Ascending aorta (tissue), 2 donors: Measurements from ENCODE around the gene PRKAR1B. TPM values are rescaled to one million over a fixed set of nuclear protein-coding genes. Genes with fewer than 3 reads are reported as not detected.
A peak's percentile ranks its signal among the peaks of the same experiment; 100 is the strongest.

ENCODE experiments used
- DNase-seq, 2 donors: peaks; one replicate each; pipeline ENCODE4 v3.0.0-alpha.2; 2019; ENCODE audit warnings: low spot score in 2 of 2
- H3K27ac ChIP-seq, 2 donors: fragments of 200-600 bp; sonication (generic); one replicate each; pipeline ENCODE4 v1.5.1; 2016 to 2017; ENCODE audit warnings: mild to moderate bottlenecking in 1 of 2
- H3K27me3 ChIP-seq: fragments of 200-600 bp; sonication (generic); one replicate; pipeline ENCODE4 v1.5.1; 2017
- H3K36me3 ChIP-seq, 2 donors: fragments of 200-600 bp; sonication (generic); one replicate each; pipeline ENCODE4 v1.5.1; 2016
- H3K4me1 ChIP-seq, 2 donors: fragments of 200-600 bp; sonication (generic); one replicate each; pipeline ENCODE4 v1.5.1; 2016 to 2017; ENCODE audit warnings: mild to moderate bottlenecking in 1 of 2
- H3K4me3 ChIP-seq, 2 donors: fragments of 200-600 bp; sonication (generic); one replicate each; pipeline ENCODE4 v1.5.1; 2016 to 2017; ENCODE audit warnings: mild to moderate bottlenecking in 1 of 2
- H3K9me3 ChIP-seq, 2 donors: fragments of 200-600 bp; sonication (generic); one replicate each; pipeline ENCODE4 v1.5.1; 2016
- intact Hi-C: fragments of 100-400 bp; cut with DNase I; formaldehyde crosslinking; loops from one replicate; pipeline ENCODE4 v1.15.1; 2023
- total RNA-seq: library from RNA; depleted of rRNA; stranded (reverse); fragments of >200 nt; gene quantifications from one replicate; pipeline ENCODE4 v1.1.0, GENCODE V29; 2016
- TF ChIP-seq, protein P1 (sequence below), 3 experiments: fragments of 200-600 bp in 2 of 3; fragments of 450-650 bp in 1 of 3; sonication (generic) in 2 of 3; IDR thresholded peaks; one replicate each; pipeline ENCODE4 v1.5.1; 2016 to 2019; ENCODE audit warnings: antibody characterized with exemption in 3 of 3, mild to moderate bottlenecking in 1 of 3, moderate library complexity in 1 of 3

PRKAR1B gene
- total RNA-seq, 1 donor from 2014 or later: 13.0 TPM

DNA sequence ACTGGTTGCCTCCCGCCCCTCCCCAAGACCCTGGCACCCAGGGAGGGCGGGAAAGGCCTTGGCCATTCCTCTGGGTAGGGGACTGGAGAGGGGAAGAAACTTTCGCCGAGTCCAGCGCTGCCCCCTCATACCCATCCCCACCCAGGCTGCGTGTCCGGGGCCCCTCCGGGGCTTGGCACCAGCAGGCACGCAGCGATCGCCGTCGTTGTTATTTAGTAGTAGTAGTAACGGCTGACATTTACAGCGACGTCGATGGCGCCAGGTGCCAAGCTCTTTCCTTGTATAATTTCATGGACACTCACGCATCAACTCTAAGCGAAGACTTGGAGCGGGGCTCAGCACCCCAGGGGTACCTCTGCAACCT, 204.1 kb downstream of the PRKAR1B start:
- DNase-seq: no peak
- Histone ChIP-seq H3K36me3 (peaks cover 0 to 3% of the 10 kb centered on the region in 2 donors), H3K4me1 (peaks cover 13 to 22% of the 10 kb centered on the region in 2 donors), H3K4me3 (peak overlapping the region; percentile 75 to 77), H3K27me3 (no peaks in the 10 kb centered on the region), H3K27ac (peak overlapping the region; percentile 95 to 98), H3K9me3 (peaks cover 8 to 12% of the 10 kb centered on the region in 2 donors)
- TF ChIP-seq, protein P1, sequence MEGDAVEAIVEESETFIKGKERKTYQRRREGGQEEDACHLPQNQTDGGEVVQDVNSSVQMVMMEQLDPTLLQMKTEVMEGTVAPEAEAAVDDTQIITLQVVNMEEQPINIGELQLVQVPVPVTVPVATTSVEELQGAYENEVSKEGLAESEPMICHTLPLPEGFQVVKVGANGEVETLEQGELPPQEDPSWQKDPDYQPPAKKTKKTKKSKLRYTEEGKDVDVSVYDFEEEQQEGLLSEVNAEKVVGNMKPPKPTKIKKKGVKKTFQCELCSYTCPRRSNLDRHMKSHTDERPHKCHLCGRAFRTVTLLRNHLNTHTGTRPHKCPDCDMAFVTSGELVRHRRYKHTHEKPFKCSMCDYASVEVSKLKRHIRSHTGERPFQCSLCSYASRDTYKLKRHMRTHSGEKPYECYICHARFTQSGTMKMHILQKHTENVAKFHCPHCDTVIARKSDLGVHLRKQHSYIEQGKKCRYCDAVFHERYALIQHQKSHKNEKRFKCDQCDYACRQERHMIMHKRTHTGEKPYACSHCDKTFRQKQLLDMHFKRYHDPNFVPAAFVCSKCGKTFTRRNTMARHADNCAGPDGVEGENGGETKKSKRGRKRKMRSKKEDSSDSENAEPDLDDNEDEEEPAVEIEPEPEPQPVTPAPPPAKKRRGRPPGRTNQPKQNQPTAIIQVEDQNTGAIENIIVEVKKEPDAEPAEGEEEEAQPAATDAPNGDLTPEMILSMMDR (IDR thresholded peaks at IDR 0.05): no peak
- intact Hi-C loops: loop anchor here (1.0 to 5.0 kb wide), 3 partner anchors 20 to 291 kb away; no protein-coding TSS in a partner anchor

DNA sequence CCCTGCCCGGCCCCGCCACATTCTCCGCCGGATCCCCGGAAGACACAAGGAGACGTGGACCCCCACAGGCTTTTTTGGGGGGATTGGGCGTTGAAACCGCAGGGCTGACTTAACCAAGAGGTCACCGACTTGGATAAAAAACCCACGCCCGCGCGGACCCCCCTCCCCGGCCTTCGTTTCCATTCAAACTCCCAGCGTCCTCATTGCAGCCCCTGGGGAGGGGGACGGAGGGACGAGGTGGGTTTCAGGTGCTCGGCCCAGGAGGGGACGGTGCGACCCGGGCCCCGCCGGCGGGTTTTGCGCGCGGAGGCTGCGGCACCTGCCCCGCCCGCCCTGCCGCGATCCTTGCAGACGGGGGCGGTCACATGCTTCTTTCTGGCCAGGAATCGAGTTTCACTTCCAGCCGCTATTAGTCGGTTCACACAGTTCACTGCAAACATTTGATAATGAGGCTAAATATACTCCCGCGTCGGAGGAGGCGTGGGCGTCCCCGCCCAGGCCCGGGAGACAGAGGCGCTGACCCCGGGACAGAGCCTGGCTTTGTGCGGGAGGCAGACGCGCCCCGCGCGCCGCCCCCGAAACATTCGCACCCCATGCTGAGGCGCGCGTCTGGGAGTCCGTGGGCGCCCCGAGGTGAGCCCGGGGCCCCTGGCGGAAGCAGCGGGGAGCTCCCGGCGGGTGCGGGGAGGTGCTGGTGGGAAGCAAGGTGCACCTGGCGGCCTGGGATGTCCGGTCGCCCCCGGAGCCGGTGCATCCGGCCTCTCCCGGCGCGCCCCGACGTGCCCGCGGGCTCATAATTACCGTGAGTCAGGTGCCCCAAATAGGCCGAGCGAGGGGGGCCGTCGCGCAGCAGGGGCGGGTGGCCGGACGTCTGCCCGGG, 204.8 kb downstream of the PRKAR1B start:
- Histone ChIP-seq H3K27me3 (no peaks in the 10 kb centered on the region), H3K4me1 (peaks cover 13 to 22% of the 10 kb centered on the region in 2 donors), H3K27ac (peak overlapping the region; percentile 95 to 98), H3K9me3 (peaks cover 8 to 12% of the 10 kb centered on the region in 2 donors), H3K4me3 (peak overlapping the region; percentile 75 to 77), H3K36me3 (peaks cover 0 to 3% of the 10 kb centered on the region in 2 donors)
- TF ChIP-seq, protein P1 (IDR thresholded peaks at IDR 0.05): peak in 1 of 3 experiments; percentile 26
- peak; percentile 47 to 87 for DNase-seq
- intact Hi-C loops: loop anchor here (1.0 to 5.0 kb wide), 3 partner anchors 21 to 290 kb away; no protein-coding TSS in a partner anchor

DNA sequence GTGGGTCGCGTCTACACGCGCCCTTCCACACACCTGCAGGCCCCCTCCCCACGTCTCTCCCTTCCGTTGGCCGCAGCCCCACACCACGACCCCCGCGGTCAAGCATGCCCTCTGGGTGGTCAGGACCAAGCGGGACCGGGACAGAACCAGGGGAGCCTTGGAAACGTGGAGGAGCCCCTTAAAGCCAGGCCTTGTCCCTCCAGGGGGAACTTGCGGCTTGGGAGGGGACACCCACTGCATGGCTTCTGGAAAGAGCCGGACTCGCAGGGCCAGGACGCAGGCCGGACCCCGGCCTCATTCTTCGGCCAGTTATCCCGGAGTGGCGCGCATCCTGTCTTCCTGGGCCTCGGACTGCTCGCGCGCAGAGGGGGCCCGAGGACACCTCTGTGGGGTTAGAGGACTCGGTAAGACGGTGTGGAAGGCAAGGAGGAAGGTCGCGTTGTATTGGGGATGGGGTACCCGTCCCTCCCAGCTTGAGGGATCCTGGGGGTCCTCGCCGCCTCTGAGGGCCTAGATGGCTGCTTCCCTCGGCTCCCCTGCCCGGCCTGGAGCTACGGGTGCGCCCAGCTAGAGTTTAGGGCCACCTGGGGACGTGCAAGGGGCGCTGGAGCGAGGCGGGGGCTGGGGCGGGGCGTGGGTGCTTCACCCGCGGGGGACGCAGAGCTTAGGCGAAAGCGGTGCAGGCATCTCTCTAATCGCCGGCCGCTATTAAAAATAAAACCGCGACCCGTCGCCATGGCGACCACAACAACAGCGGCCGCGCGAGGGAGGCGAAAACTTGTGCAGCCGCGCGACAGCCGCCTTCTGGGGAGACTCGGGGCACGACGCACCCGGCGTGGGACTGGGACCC, 205.6 kb downstream of the PRKAR1B start:
- Histone ChIP-seq H3K27me3 (no peaks in the 10 kb centered on the region), H3K36me3 (peaks cover 0 to 3% of the 10 kb centered on the region in 2 donors), H3K9me3 (peaks cover 8 to 12% of the 10 kb centered on the region in 2 donors), H3K4me3 (peak overlapping the region; percentile 75 to 77), H3K27ac (peak overlapping the region; percentile 95 to 98), H3K4me1 (peaks cover 13 to 22% of the 10 kb centered on the region in 2 donors)
- intact Hi-C loops: loop anchor here (1.0 to 5.0 kb wide), 3 partner anchors 22 to 289 kb away; no protein-coding TSS in a partner anchor
- TF ChIP-seq, protein P1 (IDR thresholded peaks at IDR 0.05): peak in 2 of 3 experiments; percentile 9 to 21
- peak in 1 of 2 donors; percentile 92 for DNase-seq

DNA sequence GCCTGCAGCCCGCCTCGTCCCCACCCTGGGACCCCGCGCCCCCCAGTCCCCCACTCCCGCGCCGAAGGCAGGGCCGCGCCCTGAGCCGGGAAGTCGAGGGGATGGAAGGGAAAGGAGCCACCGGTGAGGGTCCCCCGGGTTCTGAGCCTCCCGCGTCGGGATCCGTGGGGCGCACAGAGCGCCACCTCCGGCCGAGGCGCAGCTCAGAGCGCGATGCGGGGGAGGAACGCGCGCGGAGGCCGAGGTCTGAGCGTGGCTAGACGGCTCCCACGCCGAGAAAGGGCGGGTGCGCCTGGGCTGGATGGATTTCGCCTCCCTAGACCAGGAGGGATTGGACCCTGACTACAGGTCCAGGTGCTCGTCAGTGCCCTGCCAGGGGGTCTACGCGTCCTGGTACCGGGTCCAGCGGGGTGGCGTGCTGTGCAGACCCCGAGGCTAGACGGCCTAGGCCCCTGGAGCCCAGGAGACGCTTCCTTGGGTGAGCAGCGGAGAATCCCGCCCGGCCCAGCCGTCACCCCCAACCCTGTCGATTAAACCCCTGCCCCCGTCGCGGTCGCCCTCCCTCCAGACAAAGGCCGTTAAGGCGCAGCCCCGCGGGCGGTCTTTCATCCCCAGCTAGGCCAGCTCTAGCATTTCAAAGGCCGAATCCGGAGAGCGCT, 206.4 kb downstream of the PRKAR1B start:
- H3K4me3 ChIP-seq: peak overlapping the region; percentile 56 to 77
- intact Hi-C loops: loop anchor here (1.0 to 5.0 kb wide), 3 partner anchors 37 to 288 kb away; no protein-coding TSS in a partner anchor
- TF ChIP-seq, protein P1 (IDR thresholded peaks at IDR 0.05): peak in 1 of 3 experiments; percentile 25
- H3K27me3 ChIP-seq: no peaks in the 10 kb centered on the region
- peaks cover 0 to 3% of the 10 kb centered on the region in 2 donors for H3K36me3 ChIP-seq
- DNase-seq: no peak
- peaks cover 15 to 31% of the 10 kb centered on the region in 2 donors for H3K4me1 ChIP-seq
- peak overlapping the region; percentile 95 to 98 for H3K27ac ChIP-seq
- H3K9me3 ChIP-seq: peaks cover 8 to 12% of the 10 kb centered on the region in 2 donors
